ENCODE results near the gene DNAJC27. TPM values are rescaled to one million over a fixed set of nuclear protein-coding genes. Genes with fewer than 3 reads are reported as not detected.

Gene DNAJC27
- total and polyA plus RNA-seq, 2 of the 13 experiments (the other 11 are each of a cell fraction or from before 2014, with no cell fraction given), result 3.1 to 3.7 TPM

GRCh38 chr2:24971286-24971535 is 544 bp downstream of the DNAJC27 start (continued):
- TF ChIP-seq, protein P1, sequence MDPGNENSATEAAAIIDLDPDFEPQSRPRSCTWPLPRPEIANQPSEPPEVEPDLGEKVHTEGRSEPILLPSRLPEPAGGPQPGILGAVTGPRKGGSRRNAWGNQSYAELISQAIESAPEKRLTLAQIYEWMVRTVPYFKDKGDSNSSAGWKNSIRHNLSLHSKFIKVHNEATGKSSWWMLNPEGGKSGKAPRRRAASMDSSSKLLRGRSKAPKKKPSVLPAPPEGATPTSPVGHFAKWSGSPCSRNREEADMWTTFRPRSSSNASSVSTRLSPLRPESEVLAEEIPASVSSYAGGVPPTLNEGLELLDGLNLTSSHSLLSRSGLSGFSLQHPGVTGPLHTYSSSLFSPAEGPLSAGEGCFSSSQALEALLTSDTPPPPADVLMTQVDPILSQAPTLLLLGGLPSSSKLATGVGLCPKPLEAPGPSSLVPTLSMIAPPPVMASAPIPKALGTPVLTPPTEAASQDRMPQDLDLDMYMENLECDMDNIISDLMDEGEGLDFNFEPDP (CRISPR knock-in tag; conservative IDR thresholded peaks at IDR 0.05), result peak; percentile 91; the same call in 1 of the 2 replicates
- TF ChIP-seq BORCS8-MEF2B (CRISPR knock-in tag; IDR thresholded peaks at IDR 0.05), result peak; percentile 18; the same call in 1 of the 2 replicates
- TF ChIP-seq AGO2 (optimal IDR thresholded peaks at IDR 0.05; ENCODE audit: low read depth, low read length), result peak; percentile 67
- TF ChIP-seq, protein P2, sequence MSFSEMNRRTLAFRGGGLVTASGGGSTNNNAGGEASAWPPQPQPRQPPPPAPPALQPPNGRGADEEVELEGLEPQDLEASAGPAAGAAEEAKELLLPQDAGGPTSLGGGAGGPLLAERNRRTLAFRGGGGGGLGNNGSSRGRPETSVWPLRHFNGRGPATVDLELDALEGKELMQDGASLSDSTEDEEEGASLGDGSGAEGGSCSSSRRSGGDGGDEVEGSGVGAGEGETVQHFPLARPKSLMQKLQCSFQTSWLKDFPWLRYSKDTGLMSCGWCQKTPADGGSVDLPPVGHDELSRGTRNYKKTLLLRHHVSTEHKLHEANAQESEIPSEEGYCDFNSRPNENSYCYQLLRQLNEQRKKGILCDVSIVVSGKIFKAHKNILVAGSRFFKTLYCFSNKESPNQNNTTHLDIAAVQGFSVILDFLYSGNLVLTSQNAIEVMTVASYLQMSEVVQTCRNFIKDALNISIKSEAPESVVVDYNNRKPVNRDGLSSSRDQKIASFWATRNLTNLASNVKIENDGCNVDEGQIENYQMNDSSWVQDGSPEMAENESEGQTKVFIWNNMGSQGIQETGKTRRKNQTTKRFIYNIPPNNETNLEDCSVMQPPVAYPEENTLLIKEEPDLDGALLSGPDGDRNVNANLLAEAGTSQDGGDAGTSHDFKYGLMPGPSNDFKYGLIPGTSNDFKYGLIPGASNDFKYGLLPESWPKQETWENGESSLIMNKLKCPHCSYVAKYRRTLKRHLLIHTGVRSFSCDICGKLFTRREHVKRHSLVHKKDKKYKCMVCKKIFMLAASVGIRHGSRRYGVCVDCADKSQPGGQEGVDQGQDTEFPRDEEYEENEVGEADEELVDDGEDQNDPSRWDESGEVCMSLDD (CRISPR knock-in tag; IDR thresholded peaks at IDR 0.05; ENCODE audit: borderline replicate concordance), result peak; percentile 98
- peak; percentile 58; the same call in 1 of the 2 replicates for TF ChIP-seq ZNF746 (CRISPR knock-in tag; IDR thresholded peaks at IDR 0.05)
- TF ChIP-seq CHCHD3 (CRISPR knock-in tag; IDR thresholded peaks at IDR 0.05), result no peak
- TF ChIP-seq, protein P3, sequence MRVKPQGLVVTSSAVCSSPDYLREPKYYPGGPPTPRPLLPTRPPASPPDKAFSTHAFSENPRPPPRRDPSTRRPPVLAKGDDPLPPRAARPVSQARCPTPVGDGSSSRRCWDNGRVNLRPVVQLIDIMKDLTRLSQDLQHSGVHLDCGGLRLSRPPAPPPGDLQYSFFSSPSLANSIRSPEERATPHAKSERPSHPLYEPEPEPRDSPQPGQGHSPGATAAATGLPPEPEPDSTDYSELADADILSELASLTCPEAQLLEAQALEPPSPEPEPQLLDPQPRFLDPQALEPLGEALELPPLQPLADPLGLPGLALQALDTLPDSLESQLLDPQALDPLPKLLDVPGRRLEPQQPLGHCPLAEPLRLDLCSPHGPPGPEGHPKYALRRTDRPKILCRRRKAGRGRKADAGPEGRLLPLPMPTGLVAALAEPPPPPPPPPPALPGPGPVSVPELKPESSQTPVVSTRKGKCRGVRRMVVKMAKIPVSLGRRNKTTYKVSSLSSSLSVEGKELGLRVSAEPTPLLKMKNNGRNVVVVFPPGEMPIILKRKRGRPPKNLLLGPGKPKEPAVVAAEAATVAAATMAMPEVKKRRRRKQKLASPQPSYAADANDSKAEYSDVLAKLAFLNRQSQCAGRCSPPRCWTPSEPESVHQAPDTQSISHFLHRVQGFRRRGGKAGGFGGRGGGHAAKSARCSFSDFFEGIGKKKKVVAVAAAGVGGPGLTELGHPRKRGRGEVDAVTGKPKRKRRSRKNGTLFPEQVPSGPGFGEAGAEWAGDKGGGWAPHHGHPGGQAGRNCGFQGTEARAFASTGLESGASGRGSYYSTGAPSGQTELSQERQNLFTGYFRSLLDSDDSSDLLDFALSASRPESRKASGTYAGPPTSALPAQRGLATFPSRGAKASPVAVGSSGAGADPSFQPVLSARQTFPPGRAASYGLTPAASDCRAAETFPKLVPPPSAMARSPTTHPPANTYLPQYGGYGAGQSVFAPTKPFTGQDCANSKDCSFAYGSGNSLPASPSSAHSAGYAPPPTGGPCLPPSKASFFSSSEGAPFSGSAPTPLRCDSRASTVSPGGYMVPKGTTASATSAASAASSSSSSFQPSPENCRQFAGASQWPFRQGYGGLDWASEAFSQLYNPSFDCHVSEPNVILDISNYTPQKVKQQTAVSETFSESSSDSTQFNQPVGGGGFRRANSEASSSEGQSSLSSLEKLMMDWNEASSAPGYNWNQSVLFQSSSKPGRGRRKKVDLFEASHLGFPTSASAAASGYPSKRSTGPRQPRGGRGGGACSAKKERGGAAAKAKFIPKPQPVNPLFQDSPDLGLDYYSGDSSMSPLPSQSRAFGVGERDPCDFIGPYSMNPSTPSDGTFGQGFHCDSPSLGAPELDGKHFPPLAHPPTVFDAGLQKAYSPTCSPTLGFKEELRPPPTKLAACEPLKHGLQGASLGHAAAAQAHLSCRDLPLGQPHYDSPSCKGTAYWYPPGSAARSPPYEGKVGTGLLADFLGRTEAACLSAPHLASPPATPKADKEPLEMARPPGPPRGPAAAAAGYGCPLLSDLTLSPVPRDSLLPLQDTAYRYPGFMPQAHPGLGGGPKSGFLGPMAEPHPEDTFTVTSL (CRISPR knock-in tag; IDR thresholded peaks at IDR 0.05; ENCODE audit: borderline replicate concordance), result peak; percentile 77; the same call in 1 of the 2 replicates
- 0 out of 2 replicates have a peak, but pooled peaks have one; percentile 49 for TF ChIP-seq ZNF878 (CRISPR knock-in tag; IDR thresholded peaks at IDR 0.05)
- TF ChIP-seq ZSCAN31 (CRISPR knock-in tag; IDR thresholded peaks at IDR 0.05; ENCODE audit: low read depth), result peak; percentile 2; the same call in 1 of the 2 replicates
- no peak for TF ChIP-seq SIN3B (IDR thresholded peaks at IDR 0.05; ENCODE audit: low read length)
- TF ChIP-seq, protein P4, sequence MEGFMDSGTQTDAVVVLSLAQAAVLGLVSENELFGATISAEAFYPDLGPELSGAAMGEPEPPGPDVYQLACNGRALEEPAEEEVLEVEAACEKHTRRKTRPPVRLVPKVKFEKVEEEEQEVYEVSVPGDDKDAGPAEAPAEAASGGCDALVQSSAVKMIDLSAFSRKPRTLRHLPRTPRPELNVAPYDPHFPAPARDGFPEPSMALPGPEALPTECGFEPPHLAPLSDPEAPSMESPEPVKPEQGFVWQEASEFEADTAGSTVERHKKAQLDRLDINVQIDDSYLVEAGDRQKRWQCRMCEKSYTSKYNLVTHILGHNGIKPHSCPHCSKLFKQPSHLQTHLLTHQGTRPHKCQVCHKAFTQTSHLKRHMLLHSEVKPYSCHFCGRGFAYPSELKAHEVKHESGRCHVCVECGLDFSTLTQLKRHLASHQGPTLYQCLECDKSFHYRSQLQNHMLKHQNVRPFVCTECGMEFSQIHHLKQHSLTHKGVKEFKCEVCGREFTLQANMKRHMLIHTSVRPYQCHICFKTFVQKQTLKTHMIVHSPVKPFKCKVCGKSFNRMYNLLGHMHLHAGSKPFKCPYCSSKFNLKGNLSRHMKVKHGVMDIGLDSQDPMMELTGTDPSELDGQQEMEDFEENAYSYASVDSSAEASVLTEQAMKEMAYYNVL (CRISPR knock-in tag; IDR thresholded peaks at IDR 0.05; ENCODE audit: borderline replicate concordance), result no peak
- TF ChIP-seq GPBP1L1 (CRISPR knock-in tag; IDR thresholded peaks at IDR 0.05), result no peak
- peak; percentile 76; the same call in 1 of the 2 replicates for TF ChIP-seq ZNF598 (CRISPR knock-in tag; IDR thresholded peaks at IDR 0.05; ENCODE audit: borderline replicate concordance)
- peak; percentile 73 for TF ChIP-seq ZNF670 (CRISPR knock-in tag; IDR thresholded peaks at IDR 0.05; ENCODE audit: borderline replicate concordance)
- peak; percentile 87; the same call in 1 of the 2 replicates for TF ChIP-seq ZNF33B (CRISPR knock-in tag; IDR thresholded peaks at IDR 0.05)
- no peak for TF ChIP-seq ARNT2 (CRISPR knock-in tag; IDR thresholded peaks at IDR 0.05; ENCODE audit: low read depth)
- peak; percentile 22 for TF ChIP-seq NAIF1 (CRISPR knock-in tag; IDR thresholded peaks at IDR 0.05; ENCODE audit: borderline replicate concordance)
